GM18526 (cell line): ENCODE data around the gene CALCR.

Source experiments
- POLR2A ChIP-seq: IDR thresholded peaks from 3 replicates; pipeline ENCODE4 v1.6.1; 2011; ENCODE audit not compliant: insufficient read length; ENCODE audit errors: extremely low read depth

The CALCR gene

GRCh38 chr7:93414574-93414973 is 159.9 kb downstream of the CALCR start:
- TF ChIP-seq POLR2A = no peak

GRCh38 chr7:93409324-93409723 is 165.2 kb downstream of the CALCR start:
- TF ChIP-seq POLR2A = no peak

- TF ChIP-seq POLR2A = no peak
Observed at GRCh38 chr7:93407239-93407638, 167.3 kb downstream of the CALCR start.

- no peak for TF ChIP-seq POLR2A
Observed at GRCh38 chr7:93402944-93403343, 171.6 kb downstream of the CALCR start.

GRCh38 chr7:93399642-93400041 is 174.9 kb downstream of the CALCR start:
- TF ChIP-seq POLR2A = no peak

- TF ChIP-seq POLR2A = no peak
Observed at GRCh38 chr7:93392984-93393383, 181.5 kb downstream of the CALCR start.

- no peak for TF ChIP-seq POLR2A
Observed at GRCh38 chr7:93390660-93391059, 183.9 kb downstream of the CALCR start.

GRCh38 chr7:93382362-93382761 is 192.2 kb downstream of the CALCR start:
- TF ChIP-seq POLR2A = no peak

- no peak for TF ChIP-seq POLR2A
Observed at GRCh38 chr7:93378131-93378760, 196.3 kb downstream of the CALCR start.

- no peak for TF ChIP-seq POLR2A
Observed at GRCh38 chr7:93375603-93376002, 198.9 kb downstream of the CALCR start.
